HUDEP-2 (cell line): ENCODE measurements around the gene TMEM218.
"Not testable (repeated sequence)": the region's sequence is repeated elsewhere in the genome, so short reads cannot be mapped to it uniquely, and the experiment has no call there.

Source experiments
- DNase-seq, 76 experiments: peaks; one replicate each; lab custom pipeline; 2025; ENCODE audit not compliant: unreplicated experiment in 76 of 76; lab: John Stamatoyannopoulos, UW

Gene TMEM218

DNA sequence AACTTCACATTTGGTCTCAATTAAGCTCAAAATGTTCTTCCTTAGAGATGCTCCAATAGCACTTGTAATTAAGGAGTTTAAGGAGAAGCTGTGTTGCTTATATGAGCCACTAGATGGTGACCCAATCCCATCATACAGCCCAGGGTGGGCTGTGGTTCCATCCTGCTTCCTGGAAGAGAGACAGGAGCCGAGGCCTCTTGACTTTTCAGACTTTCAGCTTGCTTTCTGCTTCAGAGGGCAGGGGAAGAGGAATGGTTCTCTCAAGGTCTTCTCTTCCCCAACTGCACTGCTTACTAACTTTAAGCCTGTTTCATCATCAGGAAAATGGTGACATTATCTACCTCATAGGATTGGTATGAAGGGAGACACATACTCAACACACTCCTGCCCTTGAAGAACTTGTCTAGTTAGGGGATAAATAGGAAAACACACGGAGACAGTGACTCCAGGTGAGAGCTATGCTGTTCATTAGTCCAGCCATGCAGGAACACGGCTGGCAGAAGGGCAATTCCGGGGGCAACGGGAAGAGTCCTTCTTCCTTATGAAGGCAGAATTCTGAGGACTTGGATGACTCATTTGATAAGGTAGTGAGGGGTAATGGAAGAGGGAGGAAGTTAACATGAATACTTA is 20.1 kb downstream of the TMEM218 start:
- DNase-seq, result peak in 6 of 76 experiments; percentile 2 to 28 (median 12)

DNA sequence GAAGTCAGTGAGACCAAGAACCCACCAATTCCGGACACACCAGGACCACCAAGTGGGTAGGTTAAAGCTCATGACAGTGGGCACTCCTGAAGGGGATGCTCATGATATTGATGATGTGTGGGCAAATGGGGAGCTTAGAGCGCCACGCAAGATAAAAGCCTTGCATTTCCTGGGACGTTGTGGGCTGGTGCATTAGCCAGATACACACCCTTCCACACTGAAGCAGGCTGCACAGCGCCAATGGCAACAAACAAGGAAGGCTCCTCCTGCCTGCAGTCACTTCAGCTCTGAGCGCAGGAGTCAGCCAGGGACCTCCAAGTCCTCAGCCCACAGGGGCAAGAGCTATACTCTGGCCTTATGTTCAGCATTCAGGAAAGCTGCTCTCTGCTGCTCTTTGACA is 20.6 kb downstream of the TMEM218 start:
- no peak for DNase-seq

DNA sequence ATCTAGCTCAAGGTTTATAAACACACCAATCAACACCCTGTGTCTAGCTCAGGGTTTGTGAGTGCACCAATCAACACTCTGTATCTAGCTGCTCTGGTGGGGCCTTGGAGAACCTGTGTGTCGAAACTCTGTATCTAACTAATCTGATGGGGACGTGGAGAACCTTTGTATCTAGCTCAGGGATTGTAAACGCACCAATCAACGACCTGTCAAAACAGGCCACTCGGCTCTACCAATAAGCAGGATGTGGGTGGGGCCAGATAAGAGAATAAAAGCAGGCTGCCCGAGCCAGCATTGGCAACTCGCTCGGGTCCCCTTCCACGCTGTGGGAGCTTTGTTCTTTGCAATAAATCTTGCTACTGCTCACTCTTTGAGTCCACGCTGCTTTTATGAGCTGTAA is 21.3 kb downstream of the TMEM218 start:
- DNase-seq, result not testable (repeated sequence)

GRCh38 chr11:125089481-125089880 is 21.9 kb downstream of the TMEM218 start:
- not testable (repeated sequence) for DNase-seq

DNA sequence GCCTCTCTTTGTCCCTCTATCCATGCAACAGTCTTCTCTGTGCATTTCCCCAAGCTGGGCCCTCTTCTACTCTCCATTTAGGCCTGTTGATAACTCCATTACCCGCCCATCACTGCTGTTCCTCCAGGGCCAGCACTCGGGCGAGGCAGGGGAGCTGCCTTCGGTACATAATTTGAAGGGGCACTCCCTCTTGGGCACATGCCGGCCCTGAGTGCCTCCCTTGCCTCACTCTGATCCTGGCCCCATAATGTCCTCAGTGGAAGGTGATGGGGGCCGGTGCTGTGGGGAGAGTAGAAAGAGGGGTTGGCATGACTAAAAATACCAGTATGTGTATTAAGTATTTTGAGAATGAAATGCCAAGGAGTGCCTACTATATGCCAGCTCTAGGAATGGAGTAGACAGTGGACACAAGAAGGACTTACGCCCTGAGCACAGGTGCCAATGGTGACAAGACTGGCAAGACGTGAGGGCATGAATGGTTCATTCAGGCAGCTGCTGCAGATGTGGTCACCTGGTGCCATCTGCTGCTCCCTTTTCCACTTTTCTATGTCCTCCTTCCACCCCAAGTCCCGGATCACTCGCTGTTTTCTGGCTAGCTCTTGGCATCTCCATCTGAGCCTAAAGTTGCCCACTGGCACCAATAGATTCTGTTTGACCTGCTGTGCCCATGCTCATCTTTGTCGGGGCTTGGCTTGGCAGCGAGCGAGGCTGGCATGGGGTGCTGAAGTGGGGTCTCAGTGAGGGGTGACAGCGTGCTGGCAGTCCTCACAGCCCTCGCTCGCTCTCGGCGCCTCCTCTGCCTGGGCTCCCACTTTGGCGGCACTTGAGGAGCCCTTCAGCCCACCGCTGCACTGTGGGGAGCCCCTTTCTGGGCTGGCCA is 22.6 kb downstream of the TMEM218 start:
- no peak for DNase-seq

GRCh38 chr11:125088123-125088522 is 23.3 kb downstream of the TMEM218 start:
- no peak for DNase-seq

DNA sequence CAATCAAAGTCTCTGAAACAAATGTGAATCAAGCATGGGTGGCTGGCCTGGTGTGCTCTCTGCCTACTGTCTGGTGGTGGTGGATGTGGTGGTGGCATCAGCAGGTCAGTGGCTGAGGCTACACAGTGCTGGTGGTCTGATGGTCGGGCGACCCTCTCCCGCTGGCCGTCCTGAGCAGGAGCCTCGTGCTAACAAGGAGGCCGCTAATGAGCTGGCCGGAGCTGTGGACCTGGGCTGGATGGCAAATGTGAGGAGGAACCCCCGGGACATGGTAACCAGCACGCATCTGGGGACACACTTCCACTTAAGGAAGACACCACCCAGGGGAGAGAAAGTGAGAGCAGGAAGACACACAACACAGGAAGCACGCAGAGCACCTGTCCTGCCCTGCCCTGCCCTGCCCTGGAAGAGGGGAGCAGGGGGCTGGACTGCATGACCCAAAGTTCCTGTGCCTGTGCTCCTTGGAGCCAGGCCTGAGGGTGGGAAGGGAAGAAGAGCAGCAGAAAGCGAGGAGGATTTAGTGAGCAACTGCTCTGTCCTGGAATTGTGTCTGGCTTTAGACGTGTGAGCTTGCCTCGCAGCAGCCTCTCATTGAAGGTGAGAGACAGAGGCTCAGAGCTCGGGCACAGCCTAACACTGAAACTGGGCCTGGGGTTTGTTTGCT is 24.7 kb downstream of the TMEM218 start:
- no peak for DNase-seq

GRCh38 chr11:125085301-125086081 is 25.9 kb downstream of the TMEM218 start:
- no peak for DNase-seq

GRCh38 chr11:125084761-125085231 is 26.6 kb downstream of the TMEM218 start:
- no peak for DNase-seq

DNA sequence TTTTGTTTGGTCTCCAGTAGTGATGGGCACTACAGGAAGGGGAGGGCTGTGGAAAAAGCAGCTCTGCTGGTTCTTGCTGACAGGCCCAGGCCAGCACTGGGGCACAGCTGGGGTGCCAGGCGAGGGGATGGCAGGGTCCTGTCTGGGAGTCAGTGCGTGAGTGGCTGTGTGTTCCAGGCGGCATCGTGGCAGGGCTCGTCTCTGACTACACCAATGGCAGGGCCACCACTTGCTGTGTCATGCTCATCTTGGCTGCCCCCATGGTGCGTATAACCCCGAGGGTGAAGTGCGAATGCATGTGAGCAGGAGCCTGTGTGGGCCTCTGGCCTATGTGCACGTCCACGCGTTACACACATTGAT is 27.4 kb downstream of the TMEM218 start:
- DNase-seq, result no peak

GRCh38 chr11:125083312-125084056 is 27.9 kb downstream of the TMEM218 start:
- no peak for DNase-seq

- DNase-seq, result no peak
Measured at GRCh38 chr11:125082611-125083311, 28.7 kb downstream of the TMEM218 start.

DNA sequence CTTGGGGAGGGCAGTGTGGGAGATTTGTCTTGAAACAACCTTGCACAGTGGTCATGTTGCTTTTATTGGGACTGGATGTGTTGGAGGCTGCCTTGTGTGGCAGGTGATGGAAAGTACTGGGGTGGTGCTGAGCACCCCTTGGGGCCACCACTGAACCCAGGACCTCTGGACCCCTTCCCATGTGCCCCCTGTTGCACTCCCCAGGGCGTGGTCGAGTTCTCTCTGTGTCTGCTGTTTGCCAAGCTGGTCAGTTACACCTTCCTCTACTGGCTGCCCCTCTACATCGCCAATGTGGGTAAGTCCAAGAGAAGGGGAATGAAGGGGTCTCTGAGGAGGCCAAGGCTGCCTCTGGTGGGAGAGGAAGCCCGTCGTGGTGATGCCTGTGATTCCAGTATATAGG is 29.4 kb downstream of the TMEM218 start:
- DNase-seq, result no peak

- DNase-seq, result no peak
Measured at GRCh38 chr11:125081098-125081798, 30.2 kb downstream of the TMEM218 start.

- no peak for DNase-seq
Measured at GRCh38 chr11:125080531-125080911, 30.9 kb downstream of the TMEM218 start.

GRCh38 chr11:125079878-125080530 is 31.4 kb downstream of the TMEM218 start:
- no peak for DNase-seq

- DNase-seq, result no peak
Measured at GRCh38 chr11:125079151-125079877, 32.1 kb downstream of the TMEM218 start.
